SKM-1 (cell line): Measurements from ENCODE around the gene USP31.

Experiments used
- DNase-seq: peaks from one replicate; lab custom pipeline; 2025; ENCODE audit not compliant: unreplicated experiment; lab: John Stamatoyannopoulos, UW

The USP31 gene

DNA sequence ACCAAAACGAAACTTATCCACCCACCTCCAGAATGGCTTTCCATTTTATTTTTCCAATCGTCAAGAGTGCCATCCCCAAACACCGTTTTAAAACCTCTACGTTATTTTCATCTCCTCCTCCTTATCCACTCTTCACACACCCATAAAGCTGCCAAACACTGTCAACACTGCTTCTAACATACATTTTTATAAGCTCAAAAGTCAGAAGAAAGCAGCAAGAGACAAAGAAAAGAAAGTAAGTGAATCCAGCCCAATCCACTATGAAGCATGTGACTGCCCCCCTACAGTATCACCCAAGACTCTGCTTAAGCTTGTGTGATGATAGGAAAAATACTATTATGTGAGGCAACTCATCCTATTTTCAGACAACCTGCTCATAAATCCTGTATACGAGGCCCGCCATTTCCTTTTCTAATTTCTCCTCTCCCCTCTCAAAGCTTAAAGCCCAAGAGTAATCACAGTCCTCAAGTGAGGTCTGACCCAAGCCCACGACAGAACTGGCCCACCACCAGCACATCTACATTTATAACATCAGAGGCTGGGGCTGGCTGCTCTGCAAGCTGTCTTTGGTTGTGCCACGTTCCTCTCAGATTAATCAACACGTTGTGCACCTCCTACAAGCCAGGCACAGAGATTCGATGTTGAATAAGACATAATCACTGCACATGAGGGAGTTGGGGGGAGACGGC is 16.3 kb downstream of the USP31 start:
- DNase-seq: no peak

DNA sequence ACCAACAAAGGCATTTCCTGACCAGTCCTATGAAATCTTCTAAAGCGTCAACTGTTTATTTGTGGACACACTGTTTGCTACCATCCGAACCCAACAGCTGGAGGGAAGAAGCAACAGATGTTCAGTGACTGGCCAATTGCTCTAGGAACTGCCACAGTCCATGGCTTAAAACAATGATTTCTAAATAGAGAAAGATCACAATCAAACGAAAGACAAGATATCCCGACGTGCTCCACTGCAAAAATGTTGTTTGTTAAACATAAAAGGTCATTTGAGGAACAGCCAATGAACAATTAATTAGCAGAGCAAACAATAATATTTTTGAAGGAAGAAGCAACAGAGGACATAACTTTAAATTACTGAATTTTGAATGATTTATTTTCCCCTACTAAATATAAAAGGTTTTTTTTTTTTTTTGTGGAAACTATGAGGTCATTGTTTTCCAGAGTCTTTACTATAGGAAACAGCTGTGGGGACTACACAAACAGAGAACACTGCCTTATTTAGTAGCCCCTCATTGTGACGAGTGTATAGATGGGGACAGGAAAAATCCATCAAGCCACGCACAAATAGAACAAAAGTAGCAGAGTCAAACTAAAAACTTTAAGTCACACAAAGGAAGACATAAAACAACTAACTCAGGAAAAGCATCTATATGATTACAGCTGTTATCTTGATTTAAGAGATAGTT is 17.2 kb downstream of the USP31 start:
- DNase-seq: no peak

DNA sequence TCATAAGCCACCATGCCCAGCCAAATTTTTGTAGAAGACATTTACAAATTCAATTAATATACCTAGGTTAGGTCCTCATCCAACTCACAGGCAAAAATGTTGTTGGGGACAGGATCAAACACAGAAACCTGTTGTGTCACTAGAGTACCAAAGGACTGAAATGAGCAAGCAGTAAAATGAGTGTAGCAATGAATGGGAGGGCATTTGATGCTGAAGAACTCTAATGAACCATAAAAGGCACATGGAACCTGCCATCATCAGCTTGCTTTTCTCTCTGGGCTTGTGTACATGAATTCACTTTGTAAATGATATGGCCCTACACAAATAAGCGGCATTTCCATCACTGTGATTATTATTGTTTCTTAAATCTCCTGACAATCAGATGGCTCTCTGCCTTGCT is 17.8 kb downstream of the USP31 start:
- DNase-seq: no peak

DNA sequence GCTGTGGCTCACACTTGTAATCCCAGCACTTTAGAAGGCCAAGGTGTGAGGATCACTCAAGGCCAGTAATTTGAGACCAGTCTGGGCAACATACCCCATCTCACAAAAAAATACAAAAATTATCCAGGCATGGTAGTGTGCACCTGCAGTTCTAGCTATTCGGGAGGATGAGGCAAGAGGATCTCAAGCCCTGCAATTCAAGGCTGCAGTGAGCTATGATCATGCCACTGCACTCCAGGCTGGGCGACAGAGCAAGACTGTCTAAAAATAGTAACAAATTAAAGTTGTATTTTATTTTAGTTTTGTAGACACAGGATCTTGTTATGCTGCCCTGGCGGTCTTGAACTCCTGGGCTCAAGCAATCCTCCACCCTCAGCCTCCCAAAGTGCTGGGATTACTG is 18.2 kb downstream of the USP31 start:
- no peak for DNase-seq

DNA sequence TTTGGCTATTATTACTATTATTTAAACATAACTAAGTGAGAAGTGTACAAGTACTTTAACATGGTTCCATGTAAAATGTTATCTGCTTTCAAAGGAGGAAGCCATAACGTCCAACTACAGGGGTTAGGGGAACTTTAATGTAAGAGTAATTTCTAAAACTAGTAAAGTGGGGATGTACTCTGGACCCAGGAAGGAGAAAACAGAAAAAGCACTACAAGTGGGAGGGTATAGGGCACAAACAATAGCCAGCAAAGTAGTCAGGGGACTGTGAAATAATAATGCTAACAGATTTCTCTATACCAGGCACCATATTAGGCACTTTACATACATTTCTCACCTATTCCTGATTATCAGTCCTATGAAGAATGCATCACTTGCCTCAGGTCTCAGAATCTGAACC is 19.6 kb downstream of the USP31 start:
- no peak for DNase-seq

DNA sequence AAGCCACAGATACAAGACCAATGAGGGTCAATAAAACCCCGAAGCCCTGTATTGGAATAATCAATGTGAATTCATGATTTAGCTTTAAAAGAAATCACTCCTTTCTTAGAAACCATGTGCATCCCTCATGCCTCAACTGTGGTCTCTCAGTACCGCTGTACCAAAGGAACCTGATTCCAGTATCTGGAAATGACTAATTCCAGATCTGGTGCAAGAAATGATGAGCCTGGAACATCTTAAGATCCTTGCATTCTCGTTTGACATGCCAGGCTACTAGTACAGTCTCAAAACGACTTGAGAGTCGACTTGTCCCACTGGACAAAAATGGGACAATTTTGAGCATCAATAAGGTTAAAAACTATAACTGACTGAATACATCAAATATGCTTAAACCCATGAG is 21.2 kb downstream of the USP31 start:
- no peak for DNase-seq

DNA sequence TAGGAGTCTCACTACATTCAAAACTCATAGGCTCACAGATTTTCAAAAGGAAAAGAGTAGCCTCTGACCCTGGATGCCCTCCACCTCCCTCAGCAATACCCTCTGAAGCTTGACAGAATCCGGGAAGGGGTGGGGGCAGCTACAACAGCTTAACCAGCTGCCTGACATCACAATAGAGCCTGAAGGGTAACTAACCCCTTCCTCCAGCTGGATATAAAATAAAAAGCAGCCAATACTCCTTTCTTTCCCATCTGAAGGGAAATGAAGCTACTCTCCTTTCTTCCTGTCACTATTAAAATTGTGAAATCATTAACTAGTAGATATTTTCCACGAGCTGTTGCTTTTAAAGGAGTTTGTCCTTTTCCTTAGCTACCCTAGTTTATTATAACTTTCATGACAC is 24.0 kb downstream of the USP31 start:
- no peak for DNase-seq

DNA sequence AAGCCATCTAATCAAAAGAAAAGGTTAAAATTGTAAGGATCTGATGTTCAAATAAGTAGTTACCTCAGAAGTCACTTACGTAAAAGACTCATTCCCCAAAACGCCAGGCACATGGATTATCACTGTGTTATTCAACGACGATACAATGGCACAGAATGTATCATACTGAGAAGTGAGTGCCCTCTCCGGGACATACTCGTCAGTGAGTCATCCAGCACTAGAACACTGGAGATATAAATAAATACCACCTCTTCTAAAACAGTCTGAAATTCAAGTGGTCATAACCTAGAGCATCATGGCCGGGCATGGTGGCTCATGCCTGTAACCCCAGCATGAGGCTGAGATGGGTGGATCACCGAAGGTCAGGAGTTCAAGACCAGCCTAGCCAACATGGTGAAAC is 24.9 kb downstream of the USP31 start:
- DNase-seq: no peak

DNA sequence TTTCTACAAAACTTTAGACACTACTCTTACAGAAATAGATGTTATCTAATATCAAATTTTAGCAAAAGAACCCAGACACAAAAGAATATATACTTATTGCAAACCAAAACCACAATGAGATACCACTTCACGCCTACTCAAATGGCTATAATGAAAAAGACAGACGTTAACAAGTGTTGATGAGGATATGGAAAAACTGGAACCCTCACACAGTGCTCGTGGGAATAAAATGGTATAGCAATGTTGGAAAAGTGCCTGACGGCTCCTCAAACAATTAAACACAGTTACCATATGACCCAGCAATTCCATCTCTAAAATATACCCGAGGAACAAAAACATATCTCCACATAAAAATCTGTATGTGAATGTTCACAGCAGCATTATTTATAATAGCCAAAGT is 27.1 kb downstream of the USP31 start:
- DNase-seq: no peak

DNA sequence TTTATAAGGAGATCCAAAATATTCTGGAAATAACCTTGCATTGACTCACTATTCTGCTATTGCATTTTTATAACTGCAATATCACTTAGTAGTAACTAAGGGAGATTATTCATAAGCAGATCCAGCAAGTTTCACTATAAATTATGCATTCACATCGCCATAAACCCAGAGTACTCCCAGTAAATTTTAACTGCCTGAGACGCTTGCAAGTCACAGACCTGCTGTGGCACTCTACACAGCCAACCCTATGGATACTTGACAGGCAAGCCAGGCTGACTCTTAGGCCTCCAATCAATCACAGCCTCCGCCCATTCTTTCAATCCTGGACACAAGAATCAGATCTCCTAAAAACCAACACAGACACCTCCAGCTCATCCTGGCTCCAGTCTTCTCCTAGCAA is 28.2 kb downstream of the USP31 start:
- DNase-seq: no peak

DNA sequence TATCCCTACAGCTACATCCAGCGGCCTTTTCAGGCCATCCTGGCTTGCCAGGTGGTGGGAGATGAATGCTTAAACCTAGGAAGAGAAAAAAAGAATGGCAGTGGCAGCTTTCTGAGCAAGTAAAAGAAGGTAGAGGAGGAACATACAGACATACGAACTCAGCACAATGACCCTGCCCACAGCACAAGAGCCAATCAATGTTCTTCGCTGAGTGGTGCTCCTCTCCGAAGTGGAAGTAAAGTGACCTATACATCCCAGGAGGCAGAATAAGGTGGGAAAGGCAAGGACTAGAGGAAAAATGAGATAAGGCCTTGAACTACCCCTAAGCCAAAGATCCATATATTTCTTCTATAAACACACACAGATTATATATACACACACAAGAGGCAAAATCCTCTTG is 28.7 kb downstream of the USP31 start:
- no peak for DNase-seq

DNA sequence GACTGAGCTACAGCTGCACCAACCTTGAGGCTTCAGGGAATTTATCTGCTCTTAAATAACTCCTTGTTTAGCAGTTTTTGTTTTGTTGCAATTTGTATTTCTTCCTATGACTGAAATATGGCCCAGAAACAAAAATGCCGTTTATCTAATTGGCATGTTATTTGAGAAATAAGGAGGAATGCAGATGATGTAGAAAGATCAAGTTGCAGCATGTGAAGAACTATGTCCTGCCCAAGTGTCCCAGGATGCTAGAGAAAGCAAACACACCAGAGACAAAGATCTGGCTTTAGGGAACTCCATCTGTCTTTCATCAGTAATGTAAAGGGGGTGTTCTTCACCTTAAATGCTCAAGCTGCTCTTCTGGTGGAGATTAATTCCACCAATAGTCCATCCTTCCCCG is 29.7 kb downstream of the USP31 start:
- no peak for DNase-seq

DNA sequence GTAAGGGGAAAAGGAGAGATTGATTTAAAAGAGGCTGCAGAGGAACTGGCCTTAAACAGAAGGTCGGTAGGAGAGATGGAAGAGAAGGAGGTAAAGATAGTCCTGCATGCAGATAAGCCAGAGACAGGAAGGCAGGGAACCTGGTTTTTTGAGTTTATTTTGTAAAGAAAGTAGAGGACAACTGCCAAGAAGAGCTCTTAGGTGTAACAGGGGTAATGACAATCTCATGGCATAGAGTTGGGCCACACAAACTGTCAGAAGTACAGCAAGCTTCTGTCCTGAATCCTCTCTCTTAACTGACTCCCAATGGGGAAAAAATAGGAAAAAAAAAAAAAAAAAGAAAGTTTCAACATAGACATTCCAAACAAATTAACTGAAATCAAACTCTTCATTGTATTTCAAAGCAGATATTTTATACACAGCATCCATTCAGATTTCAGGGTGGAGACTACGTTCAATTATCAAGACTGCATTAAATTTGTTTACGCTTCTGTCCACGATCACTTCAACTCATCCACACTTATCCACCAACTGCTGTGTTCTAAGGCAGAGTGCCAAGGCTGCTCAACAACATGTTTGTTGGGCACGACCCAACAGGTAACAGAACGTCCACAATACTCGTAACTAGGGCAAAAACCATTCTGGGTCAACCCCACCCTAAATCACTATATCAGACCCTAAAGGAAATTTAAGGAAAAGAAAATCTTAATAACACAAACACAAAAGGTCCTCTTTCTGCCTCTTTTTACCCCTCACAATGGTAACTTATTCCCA is 34.9 kb downstream of the USP31 start:
- no peak for DNase-seq

DNA sequence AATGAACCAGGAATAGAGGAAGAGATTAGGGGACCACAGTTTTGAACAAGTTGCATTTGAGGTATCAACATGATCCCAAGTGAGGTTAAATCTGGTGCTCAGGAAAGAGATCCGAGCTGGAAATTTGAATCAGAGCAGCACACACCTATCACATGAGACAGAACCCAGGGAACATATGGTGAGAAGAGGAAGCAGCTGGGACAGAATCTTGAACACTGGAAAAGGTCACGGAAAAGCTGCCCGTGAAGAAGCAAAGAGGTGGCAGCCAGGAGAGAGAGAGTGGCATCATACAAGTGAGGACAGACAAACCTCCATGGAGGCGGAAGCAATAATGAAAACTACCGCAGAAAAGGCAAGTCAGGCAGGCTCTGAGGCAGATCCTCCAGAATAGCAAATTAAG is 36.1 kb downstream of the USP31 start:
- no peak for DNase-seq

DNA sequence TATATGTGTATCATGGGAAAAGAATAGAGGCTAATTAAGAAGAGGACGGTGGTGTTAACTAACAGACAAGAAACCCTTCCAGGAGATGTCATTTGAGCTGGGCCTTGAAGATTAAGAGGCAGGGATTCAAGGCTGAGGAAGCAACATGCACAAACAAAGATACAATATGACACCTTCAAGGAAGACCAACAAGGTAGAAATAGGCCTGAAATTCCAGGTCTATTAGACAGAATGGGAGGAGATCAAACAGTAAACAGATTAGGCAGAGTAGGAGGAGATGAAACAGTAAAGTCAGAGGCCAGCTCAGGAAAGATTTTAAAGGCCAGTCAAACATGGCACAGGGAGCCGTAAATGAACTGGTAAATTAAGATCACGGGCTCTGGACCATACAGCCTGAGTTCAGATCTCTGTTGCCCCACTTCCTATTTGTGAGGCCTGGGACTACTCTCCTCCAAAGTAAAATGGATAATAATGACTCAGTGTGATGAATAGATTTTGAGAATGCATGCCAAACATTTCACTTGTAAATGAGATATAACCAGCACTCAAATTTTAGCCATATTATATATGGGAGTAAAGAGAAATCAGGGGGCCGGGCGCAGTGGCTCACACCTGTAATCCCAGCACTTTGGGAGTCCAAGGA is 38.9 kb downstream of the USP31 start:
- no peak for DNase-seq

DNA sequence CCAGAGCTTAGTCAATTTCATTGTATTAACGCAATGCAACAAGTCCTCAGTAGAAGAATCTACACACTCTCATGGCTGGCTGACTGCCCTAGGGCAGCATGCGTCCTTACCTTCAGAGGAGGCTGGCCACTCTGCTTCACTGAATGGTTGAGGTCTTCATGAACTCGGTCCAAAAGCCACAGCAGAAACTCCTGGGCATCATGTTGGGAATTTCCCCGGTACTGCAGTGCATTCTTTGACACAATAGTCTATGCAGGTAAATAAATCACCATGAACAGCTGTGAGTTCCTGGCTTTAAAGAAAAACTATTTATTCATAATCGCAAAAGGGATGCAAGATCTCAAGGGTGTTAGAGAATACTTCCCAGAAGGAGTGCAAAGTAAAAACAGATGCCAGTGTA is 41.3 kb downstream of the USP31 start:
- DNase-seq: no peak

DNA sequence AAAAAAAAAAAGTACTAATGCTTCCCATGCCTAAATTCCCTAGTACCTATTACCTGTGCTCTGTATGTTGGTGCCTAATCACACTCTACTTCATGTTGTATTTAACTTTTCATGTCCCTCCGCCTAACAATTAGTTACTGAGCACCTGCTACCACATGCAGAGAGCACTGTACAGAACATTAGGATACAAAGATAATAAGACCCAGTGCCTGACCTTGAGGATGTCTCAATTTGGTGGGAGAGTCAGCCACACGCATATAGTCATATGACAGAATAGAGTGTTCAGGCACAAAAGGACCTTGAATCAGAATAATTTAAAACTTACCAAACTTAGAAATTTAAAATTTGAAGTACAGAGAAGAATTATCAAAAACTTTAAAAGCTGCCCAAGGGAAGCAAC is 42.1 kb downstream of the USP31 start:
- DNase-seq: no peak

DNA sequence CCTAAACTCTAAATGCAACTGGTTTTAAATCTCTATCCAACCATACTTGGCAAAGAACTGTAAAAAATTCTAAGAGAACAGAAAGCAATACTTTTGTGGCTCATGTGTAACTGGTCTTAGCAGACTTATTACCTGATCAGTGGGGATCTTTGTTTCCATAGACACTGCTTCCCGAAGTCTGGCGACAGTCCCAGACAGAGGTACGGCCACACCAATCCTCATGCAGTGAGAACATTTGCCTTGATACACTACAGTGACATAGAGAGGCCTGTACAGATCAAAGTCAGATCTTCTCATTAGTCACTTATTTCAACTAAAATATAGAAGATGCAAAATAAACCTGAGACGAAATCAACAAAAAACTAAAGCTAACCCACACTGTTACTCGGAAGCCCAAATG is 43.9 kb downstream of the USP31 start:
- DNase-seq: no peak

DNA sequence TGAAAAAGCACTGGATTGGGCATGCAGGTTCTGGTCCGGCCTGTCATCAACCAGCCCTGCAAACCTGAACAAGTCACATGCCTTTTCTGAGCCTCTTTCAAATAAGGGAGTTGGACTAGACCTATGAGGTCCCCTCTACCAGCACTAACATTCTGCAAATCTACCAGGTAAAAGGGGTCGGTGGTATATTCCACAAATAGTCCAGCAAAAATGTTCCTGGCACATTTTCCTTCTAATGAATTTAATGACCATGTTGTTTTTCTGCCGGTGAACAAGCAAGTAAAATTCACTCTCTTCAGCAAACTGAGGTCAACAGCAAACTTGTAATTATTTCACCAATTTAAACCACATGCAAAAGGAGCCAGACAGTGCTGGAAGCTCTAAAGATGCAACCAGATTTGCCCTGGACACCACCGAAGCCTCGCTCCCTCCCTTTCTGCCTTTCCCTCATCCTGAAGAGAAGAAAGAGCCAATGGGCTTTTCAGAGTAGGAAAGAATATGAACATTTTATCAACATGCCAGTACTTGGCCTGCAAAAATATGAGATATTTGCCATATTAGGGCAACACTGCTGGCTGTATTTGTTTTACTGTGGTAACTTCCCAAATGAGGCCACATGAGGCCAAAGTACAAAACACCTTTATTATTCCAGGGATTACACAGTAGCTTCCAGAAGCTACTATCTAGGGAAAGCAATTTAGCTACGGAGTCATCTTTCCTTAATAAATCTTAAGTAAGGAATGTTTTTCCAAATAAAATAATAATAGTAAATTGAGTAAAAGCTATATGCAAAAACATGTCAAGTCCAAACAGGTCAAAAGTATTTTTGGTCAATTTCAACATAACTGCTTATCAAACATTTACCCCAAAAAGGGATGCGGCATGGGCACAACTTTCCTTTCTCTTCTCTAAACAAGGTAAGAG is 45.0 kb downstream of the USP31 start:
- no peak for DNase-seq

DNA sequence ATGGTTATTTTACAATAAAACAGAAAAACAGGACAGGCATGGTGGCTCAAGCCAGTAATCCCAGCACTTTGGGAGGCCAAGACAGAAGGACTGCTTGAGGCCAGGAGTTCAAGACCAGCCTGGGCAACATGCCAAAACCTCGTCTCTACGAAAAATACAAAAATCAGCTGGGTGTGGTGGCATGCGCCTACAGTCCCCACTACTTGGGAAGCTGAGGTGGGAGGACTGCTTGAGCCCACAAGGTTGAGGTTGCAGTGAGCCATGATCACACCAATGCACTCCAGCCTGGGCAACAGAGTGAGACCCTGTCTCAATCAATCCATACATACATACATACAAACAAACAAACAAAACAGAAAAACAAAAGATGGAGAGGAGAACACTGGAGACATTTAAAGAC is 45.6 kb downstream of the USP31 start:
- no peak for DNase-seq
